GM21390 (cell line): ENCODE results near the gene MAGI1.

Experiments
- ATAC-seq: cut with Tn5 transposase; IDR thresholded peaks from one replicate; pipeline ENCODE4 v1.9.1; 2021; ENCODE audit not compliant: unreplicated experiment

MAGI1 gene

GRCh38 chr3:65675011-65675410 is 363.7 kb downstream of the MAGI1 start:
- no peak for ATAC-seq

- no peak for ATAC-seq
Measured at GRCh38 chr3:65674226-65674625, 364.5 kb downstream of the MAGI1 start.

- peak; percentile 48 for ATAC-seq
Measured at GRCh38 chr3:65672871-65673815, 365.6 kb downstream of the MAGI1 start.

- no peak for ATAC-seq
Measured at GRCh38 chr3:65672061-65672460, 366.7 kb downstream of the MAGI1 start.

GRCh38 chr3:65671004-65671403 is 367.7 kb downstream of the MAGI1 start:
- no peak for ATAC-seq

GRCh38 chr3:65669163-65669875 is 369.4 kb downstream of the MAGI1 start:
- ATAC-seq = no peak

- no peak for ATAC-seq
Measured at GRCh38 chr3:65667963-65668362, 370.8 kb downstream of the MAGI1 start.

GRCh38 chr3:65666448-65667091 is 372.1 kb downstream of the MAGI1 start:
- no peak for ATAC-seq

- ATAC-seq = no peak
Measured at GRCh38 chr3:65665915-65666314, 372.8 kb downstream of the MAGI1 start.

GRCh38 chr3:65664931-65665330 is 373.8 kb downstream of the MAGI1 start:
- ATAC-seq = no peak

- no peak for ATAC-seq
Measured at GRCh38 chr3:65664446-65664845, 374.3 kb downstream of the MAGI1 start.

- ATAC-seq = no peak
Measured at GRCh38 chr3:65662095-65662494, 376.6 kb downstream of the MAGI1 start.

- ATAC-seq = no peak
Measured at GRCh38 chr3:65660000-65660598, 378.6 kb downstream of the MAGI1 start.

- ATAC-seq = no peak
Measured at GRCh38 chr3:65659396-65659795, 379.3 kb downstream of the MAGI1 start.

GRCh38 chr3:65658401-65658800 is 380.3 kb downstream of the MAGI1 start:
- no peak for ATAC-seq

GRCh38 chr3:65655061-65655460 is 383.7 kb downstream of the MAGI1 start:
- ATAC-seq = no peak

GRCh38 chr3:65653731-65654130 is 385.0 kb downstream of the MAGI1 start:
- no peak for ATAC-seq

- no peak for ATAC-seq
Measured at GRCh38 chr3:65650247-65650646, 388.5 kb downstream of the MAGI1 start.

- ATAC-seq = no peak
Measured at GRCh38 chr3:65647369-65647768, 391.3 kb downstream of the MAGI1 start.

- ATAC-seq = no peak
Measured at GRCh38 chr3:65642883-65643282, 395.8 kb downstream of the MAGI1 start.

- no peak for ATAC-seq
Measured at GRCh38 chr3:65641777-65642176, 396.9 kb downstream of the MAGI1 start.
